Measurements from ENCODE around the gene TBCD. TPM values are rescaled to one million over a fixed set of nuclear protein-coding genes. Genes with fewer than 3 reads are reported as not detected.

Gene TBCD
- total RNA-seq, 3 donors from 2014 or later, result 45.4 to 65.9 (median 53.3) TPM

GRCh38 chr17:82823004-82823403 lies 71.1 kb downstream of the TBCD start:
- no peak overlapping the region for H3K4me3 ChIP-seq
- H3K27me3 ChIP-seq, result no peaks in the 10 kb centered on the region
- H3K4me1 ChIP-seq, result no peaks in the 10 kb centered on the region
- peaks cover 8 to 13% of the 10 kb centered on the region in 2 donors for H3K9me3 ChIP-seq
- H3K27ac ChIP-seq, result no peak overlapping the region
- no peak for DNase-seq (ENCODE audit: low spot score in 2 of 2)
- TF ChIP-seq CTCF (IDR thresholded peaks at IDR 0.05), result no peak
- no peak for TF ChIP-seq POLR2AphosphoS5 (IDR thresholded peaks at IDR 0.05)
- no peak for TF ChIP-seq POLR2A (IDR thresholded peaks at IDR 0.05)
- no peaks in the 10 kb centered on the region for H3K36me3 ChIP-seq
- intact Hi-C loops (cut with DNase I; ENCODE audit: low total_unique reads), result no loop called here

- Histone ChIP-seq H3K4me1 (peaks cover 0 to 4% of the 10 kb centered on the region in 2 donors), H3K4me3 (no peak overlapping the region), H3K36me3 (no peaks in the 10 kb centered on the region), H3K9me3 (no peaks in the 10 kb centered on the region), H3K27ac (no peak overlapping the region), H3K27me3 (no peaks in the 10 kb centered on the region)
- DNase-seq (ENCODE audit: low spot score in 2 of 2), result no peak
- TF ChIP-seq POLR2AphosphoS5 (IDR thresholded peaks at IDR 0.05), result no peak
- TF ChIP-seq POLR2A (IDR thresholded peaks at IDR 0.05), result no peak
- TF ChIP-seq CTCF (IDR thresholded peaks at IDR 0.05), result no peak
- intact Hi-C loops (cut with DNase I; ENCODE audit: low total_unique reads), result no loop called here
These were observed 73.8 kb downstream of the TBCD start for GRCh38 chr17:82825540-82826124.

- intact Hi-C loops (cut with DNase I; ENCODE audit: low total_unique reads), result no loop called here
- H3K27ac ChIP-seq, result no peak overlapping the region
- H3K4me3 ChIP-seq, result no peak overlapping the region
- H3K27me3 ChIP-seq, result no peaks in the 10 kb centered on the region
- H3K4me1 ChIP-seq, result peaks cover 0 to 4% of the 10 kb centered on the region in 2 donors
- no peaks in the 10 kb centered on the region for H3K9me3 ChIP-seq
- no peak for TF ChIP-seq POLR2AphosphoS5 (IDR thresholded peaks at IDR 0.05)
- TF ChIP-seq CTCF (IDR thresholded peaks at IDR 0.05), result no peak
- no peak for TF ChIP-seq POLR2A (IDR thresholded peaks at IDR 0.05)
- DNase-seq (ENCODE audit: low spot score in 2 of 2), result no peak
- no peaks in the 10 kb centered on the region for H3K36me3 ChIP-seq
These were observed 74.3 kb downstream of the TBCD start for GRCh38 chr17:82826211-82826610.

- Histone ChIP-seq H3K9me3 (no peaks in the 10 kb centered on the region), H3K4me3 (no peak overlapping the region), H3K36me3 (no peaks in the 10 kb centered on the region), H3K27ac (no peak overlapping the region), H3K27me3 (no peaks in the 10 kb centered on the region), H3K4me1 (peaks cover 0 to 4% of the 10 kb centered on the region in 2 donors)
- no peak for DNase-seq (ENCODE audit: low spot score in 2 of 2)
- TF ChIP-seq CTCF (IDR thresholded peaks at IDR 0.05), result no peak
- no peak for TF ChIP-seq POLR2AphosphoS5 (IDR thresholded peaks at IDR 0.05)
- no peak for TF ChIP-seq POLR2A (IDR thresholded peaks at IDR 0.05)
- intact Hi-C loops (cut with DNase I; ENCODE audit: low total_unique reads), result no loop called here
These were observed 75.1 kb downstream of the TBCD start for GRCh38 chr17:82826956-82827355.

- intact Hi-C loops (cut with DNase I; ENCODE audit: low total_unique reads), result no loop called here
- H3K9me3 ChIP-seq, result no peaks in the 10 kb centered on the region
- no peak overlapping the region for H3K4me3 ChIP-seq
- TF ChIP-seq POLR2AphosphoS5 (IDR thresholded peaks at IDR 0.05) (no peak), CTCF (IDR thresholded peaks at IDR 0.05) (no peak), POLR2A (IDR thresholded peaks at IDR 0.05) (no peak)
- no peak overlapping the region for H3K27ac ChIP-seq
- no peaks in the 10 kb centered on the region for H3K27me3 ChIP-seq
- H3K36me3 ChIP-seq, result no peaks in the 10 kb centered on the region
- H3K4me1 ChIP-seq, result peaks cover 0 to 4% of the 10 kb centered on the region in 2 donors
- no peak for DNase-seq (ENCODE audit: low spot score in 2 of 2)
These were observed 77.1 kb downstream of the TBCD start for GRCh38 chr17:82828875-82829487.

All from breast epithelium (tissue), 4 donors.